GM18520 (cell line): ENCODE results near the gene TSHZ1.

Experiments used
- ATAC-seq: cut with Tn5 transposase; IDR thresholded peaks from one replicate; pipeline ENCODE4 v1.9.1; 2021; ENCODE audit not compliant: unreplicated experiment

The TSHZ1 gene

DNA sequence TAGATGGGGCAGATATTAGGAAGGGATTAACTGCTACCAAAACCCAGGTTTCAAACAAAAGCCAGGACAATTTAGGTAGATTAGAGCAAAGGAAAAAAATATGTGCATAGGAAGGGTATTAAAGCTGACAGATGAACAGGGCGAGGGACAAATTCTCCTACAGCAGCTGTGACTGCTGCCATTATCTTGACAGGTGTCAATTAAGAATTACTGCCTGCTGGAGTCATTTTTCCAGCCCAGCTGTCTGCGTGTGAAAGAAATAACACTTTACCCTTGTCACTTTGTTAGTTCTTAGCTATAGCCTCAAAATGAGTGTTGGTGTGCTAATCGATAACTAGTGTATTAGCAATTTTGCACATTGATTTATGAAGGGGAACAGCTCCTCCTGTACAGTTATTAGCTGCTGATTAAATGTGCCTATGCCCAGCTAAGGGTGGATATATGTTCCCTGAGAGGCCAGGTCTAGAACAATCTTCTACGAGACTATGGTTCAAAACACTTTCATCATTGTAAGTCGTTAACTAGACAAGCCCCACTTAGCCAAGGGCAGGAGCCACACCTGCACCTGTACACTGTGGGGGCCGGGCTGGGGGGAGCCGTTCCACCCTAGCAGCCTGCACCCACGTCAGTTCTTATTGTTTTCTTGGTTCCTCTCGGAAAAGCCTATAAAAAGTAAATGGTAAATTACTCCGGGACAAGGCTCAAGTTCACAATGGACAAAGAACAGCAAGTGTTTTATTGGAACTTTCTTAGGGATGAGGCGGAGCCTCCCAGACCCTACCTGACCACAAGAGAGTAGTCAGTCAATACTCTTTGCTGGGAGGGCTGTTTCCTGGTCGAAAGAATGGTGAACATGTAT is 7.7 kb downstream of the TSHZ1 start:
- ATAC-seq = no peak

DNA sequence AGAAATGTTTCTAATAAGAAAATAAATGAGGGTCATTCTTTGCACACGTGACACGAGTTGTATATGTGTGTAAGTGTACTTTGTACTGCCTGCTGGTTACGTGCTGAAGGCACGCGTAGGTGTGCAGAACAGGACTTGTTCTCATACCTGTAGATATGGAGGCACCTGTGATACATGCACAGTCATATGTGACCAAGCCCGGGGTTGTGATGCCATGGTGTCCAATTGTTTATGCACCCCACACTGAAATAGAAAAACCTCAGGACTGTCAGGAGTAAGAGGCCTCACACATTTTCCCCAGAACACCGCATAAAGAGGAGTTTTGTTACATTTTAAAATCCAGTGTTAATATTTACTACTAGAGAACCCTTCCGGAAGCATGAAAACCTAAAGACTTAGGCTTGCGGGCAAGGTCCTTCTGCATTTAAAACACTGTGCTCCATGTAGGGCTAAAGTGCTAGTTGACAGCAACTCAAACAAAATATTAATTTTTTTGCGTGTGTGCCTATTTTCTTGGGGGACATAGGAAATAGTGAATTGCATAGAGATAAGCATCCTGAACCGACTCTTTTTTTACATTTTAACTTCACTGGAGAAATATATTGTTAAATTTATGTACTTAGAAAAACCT is 9.3 kb downstream of the TSHZ1 start:
- ATAC-seq = no peak

DNA sequence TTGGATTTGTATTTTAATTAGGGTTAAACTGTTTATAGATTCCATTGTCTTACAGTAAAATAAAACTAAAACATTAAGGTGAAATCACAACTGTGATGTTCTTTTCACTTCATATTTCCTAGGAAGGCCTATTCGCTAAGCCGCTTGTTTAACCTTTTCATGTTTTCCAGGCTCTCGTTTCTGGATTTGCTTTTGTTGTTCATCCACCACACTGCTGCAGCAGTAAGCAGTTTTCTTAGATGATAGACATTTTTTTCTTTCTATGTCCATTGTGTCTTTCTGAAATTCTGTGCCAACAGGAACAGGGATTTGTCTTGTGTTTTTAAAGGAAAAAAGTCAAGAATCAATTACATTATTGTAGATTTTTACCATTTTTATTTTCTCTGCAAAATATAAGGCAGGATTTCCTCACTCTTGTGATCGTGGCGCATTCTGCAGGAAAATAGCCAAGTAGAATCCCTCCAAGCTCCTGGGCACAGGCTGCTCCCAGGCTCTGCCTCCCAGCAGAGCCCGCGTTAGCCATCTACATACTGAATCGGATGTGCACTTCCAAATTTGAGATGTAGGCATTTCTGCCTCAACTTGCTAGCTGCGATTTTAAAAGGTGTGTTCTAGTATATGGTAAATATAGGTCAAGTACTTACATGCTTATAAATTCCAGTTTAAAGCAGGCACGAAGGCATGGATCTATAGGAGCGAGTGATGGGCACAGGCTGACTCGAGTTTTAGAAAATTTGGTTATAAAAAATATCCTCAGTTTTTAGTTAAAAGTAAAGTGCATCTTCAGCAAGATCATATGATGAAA is 10.2 kb downstream of the TSHZ1 start:
- no peak for ATAC-seq

DNA sequence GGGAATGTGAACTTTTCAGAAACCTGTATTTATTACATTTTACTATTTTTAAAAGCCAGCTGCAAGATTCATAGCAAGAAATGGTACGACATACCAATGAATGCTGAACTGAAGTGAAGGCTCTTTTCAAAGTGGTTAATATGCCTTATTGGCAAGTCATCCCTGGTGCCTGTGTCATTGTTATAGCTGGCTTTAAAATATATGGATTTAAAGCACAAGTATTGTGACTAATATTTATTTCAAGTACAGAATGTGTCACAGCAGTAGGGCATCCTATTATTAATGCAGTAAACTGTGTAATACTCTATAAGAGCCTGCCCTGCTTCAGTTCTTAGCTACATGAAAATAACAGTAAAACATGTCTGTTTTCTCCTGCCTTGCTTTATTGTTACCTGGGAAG is 10.8 kb downstream of the TSHZ1 start:
- ATAC-seq = no peak

DNA sequence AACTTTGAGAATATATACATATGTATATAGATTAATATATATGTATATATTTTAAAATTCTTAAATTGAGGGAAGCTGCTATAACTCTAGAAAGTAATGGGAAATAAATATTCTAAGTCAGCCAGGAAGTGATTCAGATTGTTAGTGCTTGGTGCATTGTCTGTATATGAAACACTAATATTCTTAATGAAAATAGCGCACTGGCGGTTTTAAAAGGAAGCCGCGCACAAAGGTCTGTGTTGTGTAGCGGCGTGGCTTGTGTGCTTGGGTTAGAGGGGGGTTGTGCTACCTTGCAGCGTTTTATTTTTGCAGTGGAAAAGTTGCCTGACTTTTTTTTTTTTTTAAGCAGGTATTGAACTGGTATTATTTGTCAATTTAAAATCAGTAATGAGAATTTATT is 11.3 kb downstream of the TSHZ1 start:
- ATAC-seq = no peak

DNA sequence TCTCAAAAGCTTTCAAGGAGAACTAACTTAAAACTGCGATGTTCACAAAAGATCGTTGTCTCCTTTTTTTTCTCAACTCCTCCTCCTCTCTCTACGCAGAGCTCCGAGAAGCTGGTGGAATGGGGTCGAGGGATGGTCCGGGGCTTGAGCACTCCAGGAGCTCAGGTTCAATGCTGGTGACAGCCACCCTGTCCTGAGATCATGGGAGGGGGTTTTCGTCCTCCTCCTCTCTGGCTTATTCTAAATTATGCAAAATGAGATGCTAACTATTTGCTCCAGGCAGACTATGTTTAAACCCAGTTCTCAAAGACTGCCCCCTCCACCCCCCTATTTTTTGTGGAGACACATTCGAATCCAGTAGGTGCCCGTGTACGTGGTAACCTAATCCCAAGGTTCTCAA is 11.8 kb downstream of the TSHZ1 start:
- no peak for ATAC-seq

DNA sequence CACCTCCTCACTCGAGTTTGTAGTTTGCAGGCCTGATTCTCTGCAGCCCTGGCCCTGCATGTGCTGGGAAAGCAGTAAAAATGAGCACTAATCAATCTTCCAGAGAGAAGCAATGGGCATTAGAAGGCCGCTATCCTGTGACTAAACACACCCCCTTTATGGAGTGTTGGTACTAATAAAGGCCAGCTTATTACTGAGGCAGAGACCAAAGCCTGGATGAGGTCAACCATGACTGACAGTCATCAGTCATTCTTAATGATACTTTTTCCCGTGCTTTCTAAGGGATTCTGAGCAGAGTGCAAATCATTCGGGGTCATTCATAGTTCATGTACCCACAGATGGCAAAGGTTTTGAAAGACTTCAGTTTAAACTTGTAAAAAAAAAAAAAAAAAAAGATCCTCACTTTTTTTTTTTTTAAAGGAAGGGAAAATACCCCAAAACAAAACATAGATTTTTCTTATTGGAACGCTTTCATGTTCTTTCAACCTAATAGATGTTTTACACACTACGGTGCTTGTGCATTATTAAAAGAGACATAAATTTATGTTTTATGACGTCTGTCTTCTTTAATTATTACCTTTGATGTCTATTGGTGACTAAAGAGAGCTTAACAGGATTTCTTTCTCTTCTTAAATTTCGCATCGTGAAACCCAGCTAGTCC is 13.2 kb downstream of the TSHZ1 start:
- ATAC-seq = no peak

DNA sequence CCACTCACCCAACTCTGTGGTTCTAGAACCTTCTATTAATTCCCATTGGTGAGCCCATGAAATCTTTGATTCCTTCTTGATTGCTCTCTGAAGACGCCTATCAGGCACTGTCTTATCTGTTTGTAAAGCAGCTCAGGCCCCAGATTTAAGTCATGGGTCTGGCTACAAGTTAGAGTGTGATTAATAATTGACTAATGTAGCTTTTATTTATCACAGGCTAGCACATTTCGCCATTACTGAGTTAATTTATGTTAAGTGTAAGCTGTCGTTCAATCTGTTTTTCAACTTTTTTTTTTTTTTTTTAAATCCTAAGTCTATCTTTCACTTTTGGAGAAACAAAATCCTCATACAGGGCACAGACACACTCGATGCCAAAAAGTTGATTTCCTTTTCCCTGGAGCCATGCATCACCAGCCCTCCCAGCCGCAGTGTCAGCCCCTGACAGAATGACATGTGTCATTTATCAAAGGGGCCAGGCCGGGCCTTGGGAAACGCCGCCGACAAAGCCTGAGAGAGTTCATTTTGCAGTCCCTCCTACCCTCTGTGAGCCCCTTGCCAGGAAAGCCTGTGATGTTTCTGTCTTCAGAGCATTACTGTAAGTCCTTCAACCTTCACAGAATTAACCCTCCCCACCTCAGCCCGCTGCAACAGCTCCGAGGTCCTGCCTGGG is 15.8 kb downstream of the TSHZ1 start:
- ATAC-seq = no peak

DNA sequence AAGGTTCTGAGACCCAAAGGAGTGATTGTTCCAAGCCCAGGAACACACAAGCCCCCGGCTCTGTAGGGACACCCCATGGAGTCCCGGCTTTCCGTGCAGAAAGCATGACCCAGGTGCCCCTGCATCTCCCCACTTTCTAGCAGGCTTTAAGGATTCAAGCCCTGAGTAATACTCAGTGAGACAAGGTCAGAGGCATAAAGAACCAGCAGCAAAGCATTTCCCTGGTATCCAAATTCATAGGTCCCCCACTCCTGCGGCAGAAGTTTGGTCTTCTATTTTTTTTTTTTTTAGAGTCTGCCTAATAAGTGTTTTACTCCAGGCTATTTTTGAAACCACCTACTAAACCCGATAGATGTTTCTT is 16.3 kb downstream of the TSHZ1 start:
- no peak for ATAC-seq

DNA sequence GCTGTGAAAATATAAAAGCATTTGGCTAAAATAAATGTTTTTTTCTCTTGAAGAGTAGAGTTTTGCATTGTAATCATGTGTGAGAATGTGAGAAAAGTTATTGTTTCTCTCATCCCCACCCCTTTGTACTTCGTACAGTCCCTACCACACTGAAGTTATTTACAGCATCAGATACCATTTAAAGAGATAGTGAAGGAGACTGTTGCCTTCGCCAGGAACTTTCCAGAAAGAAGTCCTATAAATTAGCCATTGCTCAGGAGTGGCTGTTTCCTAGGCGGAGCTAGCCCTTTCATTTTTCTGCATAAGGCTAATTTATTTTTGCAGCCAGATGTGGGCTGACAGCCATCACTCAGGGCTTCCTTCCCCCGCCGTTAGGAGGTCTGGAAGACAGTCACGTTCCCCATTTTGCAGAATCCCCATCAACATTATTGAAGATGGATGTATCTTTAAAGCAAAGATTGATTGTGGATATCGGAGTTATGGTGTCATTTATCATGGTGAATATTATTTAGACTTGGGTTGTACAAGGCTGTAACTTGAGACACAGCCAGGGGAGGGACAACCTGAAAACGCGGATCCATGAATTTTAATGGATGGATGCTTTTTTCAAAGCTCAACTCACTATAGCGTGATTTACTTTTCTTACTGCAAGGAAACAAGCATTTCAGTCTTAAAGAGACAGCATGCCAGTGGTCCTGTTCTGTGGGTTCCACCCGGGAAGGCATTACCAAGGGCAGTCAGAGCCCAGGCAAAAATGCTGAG is 17.1 kb downstream of the TSHZ1 start:
- ATAC-seq = no peak

DNA sequence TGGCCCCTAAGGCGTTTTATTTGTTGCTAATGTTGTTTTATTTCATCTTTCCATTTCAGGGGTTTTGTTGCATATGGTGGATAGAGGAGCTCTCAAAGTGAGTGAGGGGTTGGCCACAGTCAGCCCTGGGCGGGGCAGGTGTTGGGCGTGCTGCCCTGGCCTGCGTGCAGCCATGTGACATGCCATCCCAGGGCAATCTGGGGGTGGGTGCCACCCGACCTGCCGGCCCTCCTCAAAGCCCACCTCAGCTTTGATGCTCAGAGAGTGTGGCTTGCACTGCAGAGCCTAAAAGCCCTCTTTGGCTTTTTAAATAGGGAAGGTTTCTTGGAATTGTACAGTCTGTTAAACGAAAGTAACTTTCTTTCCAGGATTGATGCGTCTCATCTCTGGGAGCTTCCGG is 18.4 kb downstream of the TSHZ1 start:
- no peak for ATAC-seq

DNA sequence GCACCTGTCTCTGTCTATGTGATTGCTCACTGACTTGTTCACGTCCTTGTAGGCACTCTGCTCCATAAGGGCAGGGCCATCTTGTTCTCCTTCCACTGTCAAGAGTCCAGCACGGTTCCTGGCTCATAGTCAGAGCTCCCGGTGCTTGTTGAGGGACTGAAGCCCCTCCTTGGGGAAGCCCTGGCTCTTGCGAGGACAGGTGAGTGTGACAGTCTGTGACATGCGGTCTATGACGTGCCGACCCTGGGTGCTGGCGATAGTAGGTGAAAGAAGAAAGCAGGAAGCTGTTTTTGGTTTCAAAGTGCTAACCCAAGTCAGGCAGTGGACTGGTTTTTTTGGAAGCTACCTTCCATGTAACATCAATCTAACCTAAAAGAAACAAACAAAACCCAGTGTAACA is 18.8 kb downstream of the TSHZ1 start:
- ATAC-seq = no peak

DNA sequence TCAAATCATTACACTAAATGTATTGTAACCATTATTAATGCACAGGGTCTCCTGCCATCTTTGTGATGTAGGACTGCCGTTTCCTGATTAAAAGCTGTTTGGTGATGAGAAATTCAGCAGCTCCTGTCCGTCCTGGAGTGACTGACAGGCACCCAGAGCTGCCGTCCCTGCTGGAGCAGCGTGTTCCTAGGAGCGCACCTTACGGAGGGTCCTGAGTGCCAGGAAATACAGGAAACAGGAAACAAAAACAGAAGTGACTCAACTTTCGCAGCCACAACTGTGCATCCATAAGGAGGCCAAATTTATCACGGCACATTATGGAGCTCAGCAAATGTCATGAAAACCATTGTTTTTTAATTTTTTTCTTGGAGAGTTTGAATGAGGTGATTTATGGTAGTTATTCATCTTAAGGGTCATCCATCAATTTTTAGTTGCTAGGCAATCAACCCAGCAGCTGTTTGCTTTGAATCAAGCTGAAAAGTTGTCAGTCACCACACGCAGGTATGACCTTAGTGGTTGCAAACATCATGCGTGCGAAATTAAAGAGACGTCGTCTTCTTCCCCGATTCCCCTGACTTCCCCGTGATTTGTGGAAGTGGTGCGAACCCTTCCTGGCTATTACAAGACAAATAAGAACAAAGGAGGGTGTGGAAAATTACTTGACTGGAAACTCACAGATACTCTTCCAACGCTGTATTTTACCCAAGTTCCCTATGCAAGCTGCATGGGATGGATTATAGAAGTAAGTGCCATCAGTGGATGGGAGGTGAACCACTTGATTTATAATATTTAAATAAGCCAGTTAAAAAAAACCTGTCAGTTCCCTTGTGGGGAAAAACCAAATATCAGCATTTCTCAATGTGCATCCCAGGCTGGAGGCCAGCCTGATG is 19.8 kb downstream of the TSHZ1 start:
- no peak for ATAC-seq

DNA sequence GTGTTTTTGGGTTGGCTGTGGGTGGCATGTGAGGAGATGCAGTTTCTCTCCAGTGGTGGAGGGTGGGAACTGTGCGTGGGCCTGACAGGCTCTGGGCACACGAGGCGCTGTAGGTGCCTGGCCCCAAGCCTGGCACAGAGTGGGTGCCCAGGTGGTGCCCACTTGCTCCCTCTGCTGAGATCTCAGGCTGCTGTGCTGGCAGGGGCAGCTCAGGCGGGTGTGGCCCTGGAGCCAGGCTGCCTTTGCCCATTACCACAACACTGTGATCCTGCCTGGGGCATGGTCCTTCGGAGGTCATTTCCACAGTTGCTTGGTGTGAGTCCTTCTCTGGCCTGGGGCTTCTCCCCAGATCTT is 20.4 kb downstream of the TSHZ1 start:
- ATAC-seq = no peak

DNA sequence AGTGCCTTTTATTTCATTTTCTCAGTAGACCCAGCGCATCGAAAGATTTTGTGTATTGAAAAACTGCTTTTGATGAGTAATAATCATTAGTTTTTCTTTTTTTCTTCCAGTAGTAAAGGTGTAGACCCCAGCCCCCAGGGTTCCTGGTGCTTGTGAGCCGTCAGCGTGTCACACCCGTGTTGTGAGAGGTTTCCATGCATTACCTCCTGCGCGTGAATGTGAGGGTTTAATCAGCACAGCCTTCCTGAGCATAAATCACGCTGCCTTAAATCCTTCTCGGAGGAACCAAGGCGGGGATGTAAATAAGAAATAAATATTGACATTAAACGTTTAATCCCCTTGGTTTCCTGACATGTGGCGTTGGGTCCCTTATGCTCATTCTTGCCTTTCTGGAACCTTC is 24.3 kb downstream of the TSHZ1 start:
- ATAC-seq = no peak

DNA sequence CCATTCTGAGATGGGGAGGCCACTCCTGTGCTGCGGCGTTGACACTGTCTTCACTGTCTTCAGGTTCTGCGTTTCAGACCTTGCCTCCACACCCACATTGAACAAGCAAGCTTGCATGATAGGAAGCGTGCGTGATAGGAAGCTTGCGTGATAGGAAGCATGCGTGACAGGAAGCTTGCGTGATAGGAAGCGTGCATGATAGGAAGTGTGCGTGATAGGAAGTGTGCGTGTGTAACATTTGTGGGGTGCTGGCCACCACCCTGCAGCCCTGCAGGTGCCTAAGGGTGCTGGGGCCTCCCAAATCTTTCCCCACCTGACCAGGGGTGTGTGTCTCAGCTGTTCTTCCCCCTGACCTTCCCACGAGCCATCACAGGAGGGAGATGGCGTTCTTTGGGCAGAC is 25.3 kb downstream of the TSHZ1 start:
- no peak for ATAC-seq

DNA sequence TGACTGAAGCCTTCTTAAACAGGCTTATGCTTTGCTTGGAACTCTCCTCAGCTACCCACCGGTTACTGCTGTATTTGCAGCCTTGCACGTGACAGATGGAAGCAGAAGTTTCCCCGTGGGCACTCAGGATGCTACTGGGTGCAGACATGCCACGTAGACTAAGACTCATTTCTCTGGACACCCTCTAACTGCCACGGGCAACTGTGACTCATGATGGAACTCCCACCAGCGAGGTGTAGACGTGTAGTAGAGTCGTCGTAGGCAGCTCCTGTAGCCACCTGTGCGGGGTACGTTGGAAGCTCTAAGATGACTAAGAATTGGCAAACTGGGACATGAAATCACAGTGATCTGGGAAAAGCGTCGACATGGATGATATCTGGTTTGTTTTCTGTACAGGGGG is 27.5 kb downstream of the TSHZ1 start:
- no peak for ATAC-seq

DNA sequence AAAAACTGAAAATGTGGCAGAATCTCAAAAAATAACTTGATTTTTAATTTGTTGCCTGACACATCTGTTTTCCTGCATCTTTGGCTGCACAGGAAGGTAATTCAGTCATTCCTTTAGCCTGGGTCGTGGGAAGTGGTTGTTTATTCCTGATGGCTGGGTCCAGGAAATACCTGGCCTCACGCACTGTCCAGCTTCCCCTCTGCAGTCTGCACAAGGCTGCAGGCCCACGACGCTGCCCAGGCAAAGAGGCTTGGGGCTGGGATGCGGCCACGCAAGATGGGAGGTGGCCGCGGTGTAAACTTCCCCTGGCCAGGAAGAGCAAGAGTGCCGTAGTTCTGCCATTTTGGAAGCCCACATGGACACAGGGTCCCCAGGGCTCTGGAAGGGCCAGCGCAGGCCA is 28.2 kb downstream of the TSHZ1 start:
- no peak for ATAC-seq

DNA sequence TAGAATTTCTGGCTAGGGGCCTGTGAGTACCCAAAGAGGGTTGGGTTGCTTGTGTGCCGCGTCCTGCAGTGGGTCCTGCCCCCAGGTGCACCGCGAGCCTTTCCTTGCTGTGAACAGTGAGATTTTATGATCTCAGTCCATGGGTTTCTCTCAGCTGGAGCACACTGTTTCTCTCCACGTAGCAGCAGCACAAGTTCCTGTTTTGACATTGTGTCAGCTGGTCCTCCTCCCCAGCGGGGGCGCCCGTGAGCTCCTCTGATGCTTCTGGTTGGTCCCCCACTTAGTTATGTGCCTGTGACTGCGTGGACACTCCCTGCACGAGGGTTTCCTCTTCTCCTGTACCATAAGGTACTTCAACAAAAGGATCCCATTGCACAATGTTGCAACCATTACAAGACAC is 29.8 kb downstream of the TSHZ1 start:
- no peak for ATAC-seq
